ENCODE measurements around the gene SHC1.

The SHC1 gene

DNA sequence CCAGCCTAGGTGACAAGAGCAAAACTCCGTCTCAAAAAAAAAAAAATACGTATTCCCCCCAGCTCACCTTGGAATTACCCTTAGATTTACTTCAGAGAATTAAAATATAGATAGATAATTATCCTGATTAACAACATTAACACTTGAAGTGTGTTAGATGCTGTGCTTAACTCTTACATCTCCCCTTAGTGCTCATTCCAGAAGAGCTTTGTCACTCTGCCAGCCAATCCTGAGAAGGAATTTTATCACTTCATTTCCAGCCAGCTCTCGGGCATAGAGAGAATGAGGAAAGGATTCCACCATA, 1.6 kb upstream of the SHC1 start:
- no peak for FAIRE-seq

DNA sequence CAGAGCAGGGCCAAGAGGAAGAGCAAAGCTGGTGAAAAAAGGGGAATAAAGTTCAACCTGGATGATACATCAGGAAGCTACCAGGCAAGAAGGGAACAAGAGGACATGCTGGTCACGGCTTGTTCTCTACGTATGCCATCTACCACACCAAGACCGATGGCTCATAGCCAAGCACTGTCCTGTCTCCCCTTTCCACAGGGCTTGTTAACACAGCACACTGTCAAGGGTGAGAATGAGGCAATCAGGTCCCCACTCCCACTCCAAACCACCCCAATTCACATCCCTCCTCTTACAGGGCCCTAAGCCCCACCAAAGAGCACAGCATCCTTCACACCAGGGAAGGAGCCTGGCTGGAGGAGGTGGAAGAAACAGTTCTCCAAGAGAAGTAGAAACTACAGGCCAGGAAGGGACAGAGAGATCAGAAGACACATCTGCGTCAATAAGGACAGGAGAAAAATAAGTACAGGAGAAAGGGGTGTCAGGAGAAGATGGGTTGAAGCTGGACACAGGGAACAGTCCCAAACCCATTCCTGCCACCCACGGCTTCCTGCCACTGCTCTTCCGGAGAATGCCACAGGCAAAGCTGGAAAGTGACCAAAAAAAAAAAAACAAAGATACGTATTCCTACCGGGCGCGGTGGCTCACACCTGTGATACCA, 923 bp upstream of the SHC1 start:
- FAIRE-seq: no peak

DNA sequence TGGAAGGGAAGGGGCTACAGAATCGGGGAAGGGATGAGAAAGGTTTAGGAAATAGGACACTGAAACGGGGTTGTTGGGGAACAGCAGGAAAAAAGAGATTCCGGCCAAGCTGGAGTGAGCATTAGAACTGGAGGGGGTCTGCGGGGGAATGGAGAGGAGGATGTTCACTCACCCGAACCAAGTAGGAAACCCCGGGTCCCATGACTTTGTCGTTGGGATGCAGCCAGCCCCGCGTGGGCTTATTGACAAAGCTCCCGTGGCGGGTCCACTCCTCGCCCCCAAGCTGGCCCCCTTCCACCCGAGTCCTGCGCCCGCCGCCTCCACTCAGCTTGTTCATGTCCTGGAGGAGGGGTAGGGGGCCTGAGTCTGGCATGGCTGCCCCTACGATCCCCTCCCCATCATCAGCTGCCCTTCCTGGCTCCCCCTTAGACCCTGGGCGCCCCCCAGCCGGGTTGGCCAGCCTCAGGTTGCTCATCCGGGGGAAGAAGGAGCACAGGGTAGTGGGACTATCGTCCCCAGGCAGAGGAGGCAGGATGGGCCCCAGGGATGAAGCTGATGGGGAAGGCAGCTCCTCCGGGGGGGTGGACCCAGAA, 591 bp downstream of the SHC1 start:
- no peak for FAIRE-seq

DNA sequence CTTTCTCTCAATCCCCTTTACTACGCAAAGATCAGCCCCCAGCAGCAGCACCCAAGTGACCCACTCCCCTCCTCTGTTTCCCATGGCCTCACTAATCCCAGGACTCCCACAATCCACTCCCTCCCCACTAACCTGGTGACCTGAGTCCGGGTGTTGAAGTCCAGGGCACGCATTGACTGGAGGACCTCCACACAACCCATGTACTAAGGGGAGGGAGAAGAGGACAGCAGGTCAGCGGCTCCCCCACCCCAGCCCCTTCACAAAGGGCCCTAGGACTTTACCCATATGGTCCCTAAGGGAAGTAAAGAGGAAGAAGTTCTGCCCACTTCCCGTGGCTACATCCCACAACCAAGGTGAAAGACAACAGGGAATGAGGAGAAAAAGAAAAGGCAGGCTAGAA, 1.3 kb downstream of the SHC1 start:
- no peak for FAIRE-seq

DNA sequence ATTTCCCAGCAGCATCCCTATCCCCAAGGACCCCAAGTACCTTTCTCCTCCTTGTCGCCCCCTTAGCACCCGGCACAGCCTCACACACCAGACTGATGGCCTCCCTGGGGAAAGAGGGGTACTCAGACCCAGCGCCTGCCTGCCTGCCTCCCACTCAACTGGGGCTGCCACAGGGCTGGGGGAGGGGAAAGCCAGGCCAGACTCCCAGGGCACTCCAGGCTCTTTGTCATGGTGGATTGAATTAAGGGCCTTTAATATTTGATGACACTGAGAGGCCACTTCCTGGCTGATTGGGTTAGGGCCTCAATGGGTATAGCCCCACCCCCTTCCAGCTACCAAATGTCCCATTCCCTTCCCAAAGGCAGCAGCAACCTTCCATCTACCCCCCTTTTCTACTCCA, 1.8 kb downstream of the SHC1 start:
- FAIRE-seq: no peak

DNA sequence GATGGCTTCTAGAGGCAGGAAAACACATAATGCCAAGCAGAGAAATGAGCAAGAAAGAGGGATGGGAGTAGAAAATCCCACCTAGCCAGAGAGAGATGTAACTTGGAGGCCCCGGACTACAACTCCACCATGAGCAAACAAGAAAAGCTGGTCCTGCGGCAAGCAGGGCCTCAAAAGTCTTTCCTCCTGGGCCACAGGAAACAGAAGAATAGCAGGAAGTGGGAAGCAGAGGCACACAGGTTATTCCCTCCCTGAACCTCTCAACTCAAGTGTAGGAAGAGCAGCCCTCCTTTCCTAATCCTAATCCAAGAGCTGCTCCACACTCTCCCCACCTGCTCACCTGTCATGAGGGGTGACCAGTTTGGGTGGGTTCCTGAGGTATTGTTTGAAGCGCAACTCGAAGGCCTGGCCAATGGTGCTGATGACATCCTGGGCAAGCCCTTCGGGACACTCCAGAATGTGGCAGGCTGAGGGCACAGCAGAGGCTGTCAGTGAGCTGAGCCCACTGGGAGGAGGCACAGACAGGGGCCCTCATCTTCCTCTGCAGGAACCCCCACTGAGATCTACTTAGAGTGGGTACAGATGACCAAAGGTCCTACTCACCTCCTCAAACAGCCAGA, 3.1 kb downstream of the SHC1 start:
- FAIRE-seq: no peak

DNA sequence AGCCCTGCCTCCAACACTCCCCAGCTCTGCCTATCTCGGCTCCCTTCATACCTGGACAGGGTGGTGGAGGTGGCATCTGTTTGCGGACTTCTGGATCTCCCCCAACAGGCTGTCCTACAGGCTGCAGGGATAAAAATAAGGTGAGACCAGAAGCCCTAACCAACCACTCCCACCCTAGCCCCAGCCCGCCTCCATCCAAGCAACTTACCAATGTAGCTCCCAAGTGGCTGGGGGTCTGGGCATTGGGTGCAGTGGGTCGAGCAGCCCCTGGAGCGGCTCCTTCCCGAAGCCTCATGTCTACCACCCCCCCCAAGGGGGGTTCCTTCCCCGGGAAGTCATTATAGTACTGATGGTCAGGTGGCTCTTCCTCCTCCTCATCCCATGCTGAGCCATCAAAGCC, 4.4 kb downstream of the SHC1 start:
- FAIRE-seq: no peak

DNA sequence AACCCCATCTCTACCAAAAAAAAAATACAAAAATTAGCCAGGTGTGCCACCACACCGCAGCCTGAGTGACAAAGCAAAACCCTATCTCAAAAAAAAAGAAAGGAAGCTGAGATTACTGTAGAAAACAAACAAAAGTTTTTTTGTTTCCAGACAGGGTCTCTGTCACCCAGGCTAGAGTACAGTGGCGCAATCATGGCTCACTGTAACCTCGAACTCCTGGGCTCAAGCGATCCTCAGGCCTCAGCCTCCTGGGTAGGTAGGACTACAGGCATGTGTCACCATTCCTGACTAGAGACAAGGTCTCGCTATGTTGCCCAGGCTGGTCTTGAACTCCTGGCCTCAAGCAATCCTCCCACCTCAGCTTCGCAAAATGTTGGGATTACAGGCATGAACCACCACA, 6.2 kb downstream of the SHC1 start:
- FAIRE-seq: no peak

DNA sequence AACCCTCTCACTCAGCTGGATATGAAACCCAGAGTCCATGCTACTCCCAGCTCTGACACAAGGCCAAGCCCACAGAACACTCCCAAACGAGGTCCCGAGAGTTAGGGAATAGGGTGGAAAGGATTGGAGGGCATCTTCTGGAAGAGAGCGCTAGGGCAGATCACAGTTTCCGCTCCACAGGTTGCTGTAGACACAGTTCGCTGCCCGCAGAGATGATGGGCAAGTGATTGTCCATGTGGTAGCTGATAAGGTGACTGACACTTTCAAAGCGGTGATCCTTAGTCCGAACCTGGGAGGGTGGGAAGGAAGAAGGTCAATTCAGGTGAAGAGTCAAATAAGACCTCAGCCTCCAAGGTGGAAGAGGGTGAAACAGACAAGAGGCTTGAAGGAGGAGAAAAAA, 6.9 kb downstream of the SHC1 start:
- FAIRE-seq: no peak

DNA sequence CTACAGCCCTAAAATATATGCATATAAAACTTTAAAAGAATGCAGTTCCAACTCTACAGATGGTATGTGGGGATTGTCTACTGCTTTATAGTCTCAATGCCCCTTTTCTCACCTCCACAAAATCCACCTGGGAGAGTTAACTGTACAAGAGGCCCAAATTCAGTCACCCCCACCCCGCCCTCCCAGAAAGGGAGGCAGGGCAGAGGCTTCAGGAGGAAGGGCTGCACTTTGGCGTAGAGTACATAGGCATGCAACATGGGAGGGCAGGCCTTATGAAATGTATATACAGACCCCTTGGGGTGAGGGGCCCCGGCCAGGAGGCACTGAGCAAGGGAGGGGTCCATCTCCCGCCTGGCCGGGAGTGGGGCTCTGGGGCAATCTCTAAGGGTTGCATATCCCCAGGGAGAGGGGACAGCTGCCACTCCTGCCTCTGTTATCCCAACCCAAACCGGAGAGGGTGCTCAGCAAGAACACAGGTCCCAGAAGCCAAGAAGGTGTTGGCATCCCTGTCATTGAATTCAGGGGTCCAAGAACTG, 7.7 kb downstream of the SHC1 start:
- FAIRE-seq: no peak

DNA sequence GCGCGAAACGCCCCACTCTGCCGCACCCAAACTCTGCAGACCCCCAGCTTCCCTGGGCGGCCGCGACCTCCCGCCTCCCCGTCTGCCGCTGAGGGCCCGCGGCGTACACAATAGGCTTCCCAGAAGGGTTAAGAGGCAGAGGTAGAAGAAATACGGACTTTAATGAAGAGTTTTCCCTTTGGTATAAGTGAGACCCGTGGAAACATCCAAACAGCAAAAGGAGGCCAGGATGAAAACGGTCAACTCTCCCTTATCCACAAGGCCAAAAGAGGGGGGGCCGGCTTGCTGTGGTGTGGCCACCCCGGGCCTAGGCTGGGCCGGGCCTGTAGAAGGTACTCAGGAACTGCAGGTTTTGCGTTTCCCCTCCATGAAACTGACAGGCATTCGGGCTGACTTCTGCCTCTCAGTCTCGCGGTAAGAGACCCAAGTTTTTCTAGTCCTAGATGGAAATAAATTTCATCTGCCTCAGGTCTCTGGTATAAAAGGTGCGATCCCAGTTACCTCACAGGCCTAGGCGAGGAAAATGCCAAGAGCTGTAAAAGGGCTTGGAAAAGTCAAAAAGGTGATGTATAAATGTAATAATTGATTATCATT, 8.3 kb downstream of the SHC1 start:
- no peak for FAIRE-seq

DNA sequence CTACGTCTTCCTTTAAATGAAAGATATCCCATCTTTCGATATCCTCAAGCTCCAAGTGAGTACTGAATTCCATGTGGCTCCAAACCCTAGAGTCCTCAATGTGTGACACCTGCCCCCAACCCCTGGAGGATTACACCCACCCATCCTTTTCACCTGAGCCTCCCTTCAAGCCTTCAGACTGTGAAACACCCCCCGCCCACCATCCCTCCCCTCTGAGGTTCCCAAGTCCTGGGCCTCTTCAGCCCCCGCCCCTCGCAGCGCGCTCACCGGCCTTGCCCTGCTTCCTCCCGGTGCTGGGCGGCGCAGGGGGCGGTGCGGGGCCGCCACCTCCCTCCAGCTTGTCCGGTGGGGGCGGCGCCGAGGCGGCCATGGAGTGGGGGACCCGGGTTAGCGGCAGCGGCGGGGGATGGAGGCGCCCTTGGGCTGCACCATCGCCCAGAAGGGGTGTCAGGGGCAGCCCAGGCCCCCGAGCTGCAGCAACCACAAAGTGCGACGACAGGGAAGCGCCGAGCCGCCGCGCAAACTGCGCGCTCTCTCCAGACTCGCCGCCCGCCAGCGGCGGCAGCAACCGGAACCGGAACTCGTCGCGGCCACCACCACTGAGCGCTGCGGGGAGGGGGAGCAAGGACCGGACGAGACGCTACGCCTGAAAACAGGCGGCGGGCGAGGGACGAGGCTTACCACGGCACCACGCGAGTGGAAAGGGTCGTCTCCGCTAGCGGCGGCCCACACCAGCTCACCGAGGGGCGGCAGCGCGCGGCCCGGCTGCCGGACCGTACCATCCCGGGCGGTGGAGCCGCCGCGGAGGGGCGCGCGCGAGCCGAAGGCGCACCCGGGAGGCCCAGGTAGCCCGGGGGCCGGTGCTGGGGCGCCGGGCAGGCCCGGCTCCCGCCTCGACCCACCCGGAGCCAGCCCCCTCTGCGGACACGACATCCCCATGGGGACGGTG, 9.1 kb downstream of the SHC1 start, which contains the start of gene PYGO2:
Gene PYGO2 (minus strand): TSS at position 576 of the 949 bp plus-strand sequence. CDS start 206 bp downstream, at position 370.
- FAIRE-seq: no peak

DNA sequence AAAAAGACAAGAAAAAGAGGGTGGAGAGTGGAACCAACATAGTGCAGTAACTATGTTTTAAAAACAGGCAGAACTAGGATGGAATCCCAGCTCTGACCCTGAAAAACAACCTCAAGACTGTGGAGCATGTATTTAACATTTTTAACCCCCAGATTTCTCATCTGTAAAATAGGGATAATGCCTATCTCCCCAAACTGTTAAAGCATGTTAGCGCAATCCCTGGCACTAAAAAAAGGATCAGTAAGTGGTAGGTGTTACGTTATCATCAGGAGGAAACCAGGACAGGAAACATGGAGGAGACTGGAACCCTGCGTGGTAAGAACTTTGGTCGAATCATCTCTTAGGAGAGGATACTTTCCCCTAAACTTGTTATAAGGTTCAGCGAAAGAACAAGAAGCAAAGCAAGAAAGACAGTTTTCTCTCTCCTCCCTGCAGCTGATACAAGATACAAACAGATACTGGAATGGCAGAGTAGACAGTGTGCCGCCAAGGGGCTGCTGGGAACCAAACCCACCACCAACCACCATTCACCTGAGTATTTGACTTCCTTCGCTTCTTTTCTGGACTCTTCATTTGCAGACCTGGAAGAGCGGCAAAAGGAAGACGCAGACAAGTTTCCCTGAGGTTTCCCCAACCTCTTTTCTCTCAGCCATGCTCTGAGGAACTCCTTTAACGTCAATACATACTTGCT, 10.0 kb downstream of the SHC1 start:
- FAIRE-seq: no peak

DNA sequence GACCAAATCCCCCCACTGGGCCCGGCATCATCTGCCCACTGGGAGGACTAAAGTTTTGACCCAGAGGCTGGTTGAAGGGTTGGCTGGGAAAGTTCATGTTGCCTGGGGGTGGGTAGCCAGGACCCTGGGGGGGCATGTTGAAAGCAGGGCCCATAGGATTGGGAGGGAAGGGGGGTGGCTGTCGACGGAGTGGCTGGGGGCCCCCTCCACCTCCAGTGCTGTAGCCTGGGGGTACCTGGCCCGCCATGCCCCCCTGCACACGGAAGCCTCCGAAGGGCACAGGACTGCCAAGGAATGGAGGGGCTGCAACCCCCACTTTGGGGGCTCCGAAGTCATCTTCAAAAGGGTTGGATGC, 11.1 kb downstream of the SHC1 start:
- FAIRE-seq: no peak

DNA sequence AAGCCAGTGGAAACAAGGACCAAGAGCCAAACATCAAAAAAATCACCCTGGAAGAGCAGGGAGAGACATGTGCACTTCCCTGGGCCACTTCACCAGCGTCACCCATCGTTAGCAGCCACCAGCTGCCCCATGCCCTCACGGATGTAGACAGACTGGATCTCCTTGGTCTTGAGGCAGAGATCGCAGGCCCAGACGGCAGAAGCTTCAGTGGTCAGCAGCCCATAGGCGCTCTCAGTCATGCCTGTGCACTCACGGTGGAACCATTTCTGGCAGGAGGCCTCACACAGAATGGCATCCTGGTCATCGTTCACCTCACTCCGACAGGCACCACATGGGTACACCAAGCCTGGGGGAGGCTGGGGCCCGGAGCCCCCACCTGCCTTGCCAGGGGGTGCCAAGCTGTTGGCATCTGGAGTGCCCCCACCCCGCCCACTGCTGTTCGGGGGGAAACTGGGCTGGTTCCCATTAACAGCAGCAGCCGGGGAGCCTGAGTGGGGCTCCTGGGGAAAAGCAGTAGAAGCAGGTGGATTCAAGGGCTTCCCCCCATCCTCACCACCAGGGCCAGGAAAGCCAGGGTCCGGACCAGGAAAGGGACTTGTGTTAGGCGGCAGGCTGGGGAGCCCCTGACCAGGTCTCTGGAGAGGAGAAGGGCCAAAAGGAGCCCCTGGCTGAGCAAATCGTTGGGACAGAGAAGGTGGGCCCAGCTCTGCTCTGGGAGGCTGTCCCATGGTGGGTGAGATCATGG, 11.7 kb downstream of the SHC1 start:
- no peak for FAIRE-seq

DNA sequence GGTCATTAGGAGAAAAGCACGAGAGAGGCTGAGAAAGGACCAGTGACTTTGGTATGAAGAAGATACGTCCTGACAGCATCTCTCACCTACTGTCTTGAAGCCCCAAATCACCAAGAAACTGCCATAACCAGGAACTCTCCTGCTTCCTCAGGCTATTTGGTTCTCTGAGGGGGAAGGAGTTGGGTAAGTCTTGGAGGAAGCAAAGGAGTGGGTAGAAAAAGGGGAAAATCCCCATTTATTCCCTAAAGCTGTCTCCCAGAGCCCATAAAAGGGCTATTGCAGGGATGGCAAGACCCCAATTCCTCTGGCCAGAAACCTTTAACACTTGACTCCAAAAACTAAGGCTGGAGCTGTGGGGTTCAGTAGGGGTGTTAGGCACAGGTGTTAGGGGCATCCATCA, 12.5 kb downstream of the SHC1 start:
- FAIRE-seq: no peak

DNA sequence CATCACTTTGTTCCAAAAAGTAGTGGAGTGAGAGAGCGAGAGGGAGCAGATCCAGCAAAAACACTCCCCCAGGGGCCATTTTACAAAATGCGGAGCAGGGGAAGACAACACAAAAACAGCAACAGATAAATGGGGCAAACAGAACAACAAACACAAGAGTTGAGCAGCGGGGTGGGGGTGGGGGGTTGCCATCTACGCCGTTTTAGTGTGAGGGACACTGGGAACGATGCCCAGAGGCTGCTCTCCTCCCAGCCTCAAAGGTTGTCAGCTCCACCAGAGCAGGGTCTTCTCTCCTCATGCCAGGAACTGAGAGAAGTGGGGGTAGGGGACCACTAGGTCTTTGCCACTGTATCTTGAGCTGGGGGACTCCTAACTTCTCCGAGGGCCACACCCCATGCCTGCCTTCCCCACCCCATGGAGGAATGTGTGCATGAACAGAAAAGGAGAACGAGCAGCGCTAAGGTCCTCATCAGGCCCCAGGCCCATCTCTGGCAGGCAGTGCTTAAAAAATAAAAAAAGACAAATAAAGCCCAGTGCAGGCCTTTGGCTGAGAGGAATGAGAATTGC, 13.4 kb downstream of the SHC1 start:
- FAIRE-seq: no peak

DNA sequence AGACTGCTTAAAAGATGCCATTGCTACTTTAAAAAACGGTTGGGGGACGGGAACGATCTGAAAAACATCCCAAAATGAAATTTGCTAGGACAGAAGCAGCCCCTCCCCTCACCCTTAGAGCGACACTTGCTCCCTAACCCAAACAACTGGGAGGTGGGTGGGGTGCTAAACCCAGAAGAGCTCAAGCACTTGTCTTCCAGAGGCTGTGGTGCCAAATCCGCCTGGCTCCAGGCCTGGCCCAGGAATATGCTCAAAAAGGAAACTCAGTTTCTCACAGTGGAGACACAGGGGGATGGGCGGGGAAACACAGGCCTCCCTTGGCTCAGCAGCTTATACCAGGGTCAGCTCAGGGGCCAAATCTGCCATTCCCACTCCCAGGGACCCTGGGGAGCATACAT, 14.0 kb downstream of the SHC1 start:
- no peak for FAIRE-seq

DNA sequence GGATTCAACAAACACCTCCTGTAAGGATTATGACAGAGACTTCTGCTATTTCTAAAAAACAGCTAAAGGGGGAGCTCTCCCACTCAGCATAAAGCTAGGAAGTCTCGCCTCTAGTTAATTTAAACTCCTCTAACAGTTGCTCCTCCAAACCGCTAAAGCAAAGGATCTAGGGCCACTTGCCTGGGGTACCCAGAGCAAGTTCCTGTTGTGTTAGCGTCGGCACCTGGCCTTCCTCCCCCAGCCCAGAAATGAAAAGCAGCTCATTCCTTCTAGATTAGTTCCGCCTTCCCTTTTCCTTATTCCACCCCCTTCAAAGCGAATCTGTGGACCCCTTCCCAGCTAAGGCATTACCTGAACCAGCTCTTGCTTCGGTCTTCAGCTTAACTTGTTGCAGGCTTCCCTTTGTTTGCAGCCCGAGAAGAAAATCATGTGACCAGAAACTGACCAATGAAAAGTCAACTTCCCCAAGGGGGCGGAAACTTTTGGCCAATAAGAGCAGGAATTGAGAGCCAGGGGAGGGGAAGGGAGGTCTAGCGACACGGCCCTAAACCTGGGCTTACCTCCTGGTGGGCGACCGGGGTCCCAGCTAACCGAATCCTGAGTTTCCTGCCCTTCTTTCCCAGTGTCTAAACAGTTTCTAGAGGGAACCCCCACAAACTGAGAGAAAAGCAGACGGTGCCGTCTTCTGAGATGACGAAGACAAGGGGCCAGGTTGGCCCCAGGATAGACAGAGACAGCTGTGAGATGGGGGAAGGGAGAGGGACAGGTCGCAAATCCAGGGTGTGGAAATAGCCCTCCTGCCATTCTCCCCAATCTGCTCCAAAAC, 14.6 kb downstream of the SHC1 start, which contains the start of gene PBXIP1:
Gene PBXIP1 (minus strand): TSS at position 382 of the 826 bp plus-strand sequence. CDS start 2,378 bp downstream, outside the sequence.
- FAIRE-seq: peak; percentile 94

DNA sequence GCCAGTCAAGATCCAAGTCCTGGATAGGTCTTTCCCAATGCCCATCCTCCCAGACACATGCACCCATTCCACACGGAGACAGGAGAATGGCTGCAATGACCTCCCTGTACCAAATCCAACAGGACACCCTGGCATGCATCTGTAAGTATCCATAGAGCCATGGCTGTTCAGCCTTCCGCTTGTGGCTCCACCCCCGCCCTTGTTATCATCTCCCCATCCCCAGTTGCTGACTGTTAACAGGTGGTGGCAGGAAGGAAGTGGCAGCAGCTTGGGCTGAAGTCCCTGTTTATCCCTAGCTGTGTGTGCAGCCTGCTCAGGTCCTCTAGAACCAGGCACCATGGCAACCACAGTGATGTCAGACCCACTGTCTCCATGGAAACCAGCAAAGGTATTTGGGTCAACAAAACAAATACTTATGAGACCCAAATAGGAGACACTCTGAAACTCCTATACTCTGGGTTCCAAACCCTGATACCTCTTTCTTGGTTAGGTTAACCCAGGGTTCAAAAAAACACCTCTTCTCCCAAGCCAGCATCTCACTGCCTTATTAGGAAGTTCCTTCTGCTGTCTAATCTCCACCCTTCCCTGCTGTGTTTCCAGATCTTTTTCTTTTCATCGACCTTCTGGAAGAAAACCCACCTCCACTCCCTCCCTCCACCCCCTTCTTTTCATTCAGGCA, 15.4 kb downstream of the SHC1 start:
- FAIRE-seq: no peak

All from G401.6 (cell line).